Erythroblast (primary cell): ENCODE results near the gene ZNF749.
A peak's percentile ranks its signal among the peaks of the same experiment; 100 is the strongest.

ENCODE experiments used
- DNase-seq, 2 experiments: peaks; one replicate each; lab custom pipeline; 2025; lab: John Stamatoyannopoulos, UW
- GATA1 ChIP-seq: IDR thresholded peaks from 2 replicates; pipeline ENCODE4 v1.6.1; 2011; ENCODE audit warnings: low read depth, mild to moderate bottlenecking, control low read depth, low read length, moderate library complexity
- POLR2A ChIP-seq: IDR thresholded peaks from 2 replicates; pipeline ENCODE4 v1.6.1; 2011; ENCODE audit warnings: mild to moderate bottlenecking, low read length

Gene ZNF749

DNA sequence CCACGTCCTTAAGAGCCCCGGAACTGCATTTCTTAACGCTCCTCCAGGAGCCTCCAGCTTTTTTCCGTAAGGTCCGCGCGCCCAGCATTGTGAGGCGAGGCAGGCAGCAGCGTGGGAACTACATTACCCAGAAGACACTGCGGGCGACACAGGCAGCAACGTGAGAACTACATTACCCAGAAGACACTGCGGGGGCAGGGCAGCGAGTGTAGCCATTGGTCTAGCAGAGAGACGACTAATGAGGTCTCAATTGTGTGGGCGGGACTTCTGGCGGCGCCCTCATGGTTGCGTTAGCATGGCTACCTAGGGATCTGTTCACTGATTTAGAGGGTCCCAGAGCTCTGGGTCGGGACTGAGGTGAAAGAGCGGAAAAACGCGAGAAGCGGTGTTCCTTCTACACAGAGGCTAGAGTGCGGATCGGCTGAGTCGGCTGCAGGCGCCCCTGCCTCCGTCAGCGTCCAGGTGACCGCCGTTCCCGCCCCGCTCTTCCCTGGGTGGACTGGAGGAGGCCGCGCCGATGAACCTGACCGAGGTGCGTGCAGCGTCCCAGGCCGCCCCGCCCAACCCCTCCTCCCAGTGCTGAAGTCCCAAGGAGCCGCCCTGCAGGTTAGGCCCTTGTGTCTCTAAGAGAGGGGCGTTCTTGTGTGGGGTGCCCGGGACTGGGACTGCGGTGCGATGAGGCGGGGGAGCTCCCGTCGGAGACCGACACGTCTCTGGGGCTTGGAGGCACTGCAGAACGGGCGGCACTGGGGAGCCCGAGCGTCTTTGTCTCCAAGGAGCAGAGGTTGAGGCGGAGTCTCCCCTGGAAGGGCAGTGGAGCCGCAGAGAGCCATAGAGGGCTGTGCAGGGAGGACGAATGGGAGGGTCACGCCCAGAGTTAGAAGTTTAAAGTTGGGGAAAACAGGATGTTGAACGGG is at the start of gene ZNF749:
Gene ZNF749, plus strand, starts transcription at position 264 of the 917 bp plus-strand sequence. Its CDS starts 254 bp downstream, at position 518.
- no peak for TF ChIP-seq GATA1
- TF ChIP-seq POLR2A: peak; percentile 69
- peak; percentile 98 for DNase-seq

DNA sequence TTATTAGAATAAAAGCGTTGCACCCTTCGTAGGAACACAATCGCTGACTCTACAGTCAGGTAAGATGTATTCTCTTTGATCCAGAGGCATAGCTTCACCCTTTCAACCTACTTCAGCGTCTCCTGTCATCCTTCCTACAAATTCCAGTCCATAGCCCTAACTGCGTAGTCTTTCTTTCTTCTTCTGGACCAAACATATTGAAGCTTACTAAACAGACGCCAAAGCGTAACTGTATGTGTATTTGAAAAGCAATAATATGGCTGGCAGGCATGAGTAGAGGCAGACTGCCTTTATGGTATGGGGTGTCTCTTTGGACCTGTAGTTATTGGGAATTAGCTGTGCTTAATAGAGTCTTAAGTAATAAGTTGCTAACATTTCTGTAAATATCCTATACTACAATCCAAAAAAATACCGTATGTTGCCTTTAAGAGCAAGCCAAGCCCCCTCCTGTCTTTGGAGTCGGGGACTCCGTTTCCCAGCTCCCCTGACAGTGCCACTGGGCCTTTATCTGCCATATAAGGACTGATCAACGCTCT is 45.9 kb upstream of the ZNF749 start:
- no peak for TF ChIP-seq POLR2A
- no peak for TF ChIP-seq GATA1
- no peak for DNase-seq

DNA sequence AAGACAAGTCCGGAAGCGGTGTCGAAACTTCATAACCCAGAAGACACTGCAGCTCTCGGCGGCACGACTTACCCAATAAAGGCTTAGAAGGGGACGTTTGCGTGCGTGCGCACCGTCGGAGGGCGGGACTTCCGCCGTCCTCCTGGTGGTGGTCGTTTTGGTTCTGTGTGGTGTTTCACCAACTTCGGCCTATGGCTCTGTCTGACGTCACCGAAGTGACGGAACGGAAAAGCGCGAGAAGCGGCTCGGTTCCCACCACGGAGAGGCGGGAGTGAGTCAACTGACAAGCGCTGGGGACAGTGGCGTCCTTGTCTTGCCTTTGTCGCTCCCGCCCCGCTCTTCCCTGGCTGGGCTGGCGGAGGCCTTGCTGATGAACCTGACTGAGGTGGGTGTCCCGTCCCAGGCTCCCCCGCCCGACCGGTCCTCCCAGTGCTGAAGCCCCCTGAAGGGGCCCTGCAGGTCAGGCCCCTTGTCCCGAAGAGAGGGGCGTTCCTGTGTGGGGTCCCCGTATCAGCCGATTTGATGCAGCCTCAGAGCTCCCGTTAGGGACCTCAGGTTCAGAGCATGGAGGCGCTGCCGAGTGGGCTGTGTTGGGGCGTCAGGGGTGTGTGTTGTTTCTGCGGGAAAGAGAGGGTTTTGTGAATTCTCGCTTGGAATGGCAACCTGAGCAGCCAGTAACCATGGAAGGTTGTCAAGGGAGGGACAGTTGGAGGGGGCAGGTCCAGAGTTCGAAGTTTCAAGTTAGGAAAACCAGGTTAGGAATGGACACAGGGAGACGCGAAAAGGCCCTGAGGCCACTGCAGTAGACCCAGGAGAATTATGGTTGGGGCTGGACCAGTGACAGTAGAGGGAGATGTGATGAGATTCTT is 45.2 kb upstream of the ZNF749 start, which contains the start of gene ZNF548:
Gene ZNF548, plus strand, starts transcription at position 125 of the 869 bp plus-strand sequence. Its CDS starts 246 bp downstream, at position 371.
- DNase-seq: peak; percentile 98 to 100
- TF ChIP-seq GATA1 (no peak), POLR2A (peak; percentile 89)

DNA sequence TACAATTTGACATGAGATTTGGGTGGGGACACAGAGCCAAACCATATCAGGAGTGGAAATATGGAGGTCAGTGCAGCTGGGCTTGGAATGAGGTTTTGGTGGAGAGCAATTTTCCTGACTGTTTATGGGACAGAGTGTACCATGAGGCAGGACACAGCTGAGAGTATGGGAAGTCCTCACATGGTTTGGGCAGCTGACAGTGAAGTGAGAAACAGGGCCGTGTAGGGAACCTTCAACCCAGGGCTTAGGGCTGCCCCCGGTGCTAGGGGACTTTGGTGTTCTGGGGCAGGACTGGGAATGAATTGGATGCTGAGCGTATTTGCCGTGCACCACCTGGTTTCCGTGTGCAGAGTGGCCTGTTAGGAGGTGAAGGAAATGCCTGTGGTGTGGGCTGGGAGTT is 39.4 kb upstream of the ZNF749 start:
- TF ChIP-seq POLR2A: no peak
- TF ChIP-seq GATA1: no peak
- no peak for DNase-seq

DNA sequence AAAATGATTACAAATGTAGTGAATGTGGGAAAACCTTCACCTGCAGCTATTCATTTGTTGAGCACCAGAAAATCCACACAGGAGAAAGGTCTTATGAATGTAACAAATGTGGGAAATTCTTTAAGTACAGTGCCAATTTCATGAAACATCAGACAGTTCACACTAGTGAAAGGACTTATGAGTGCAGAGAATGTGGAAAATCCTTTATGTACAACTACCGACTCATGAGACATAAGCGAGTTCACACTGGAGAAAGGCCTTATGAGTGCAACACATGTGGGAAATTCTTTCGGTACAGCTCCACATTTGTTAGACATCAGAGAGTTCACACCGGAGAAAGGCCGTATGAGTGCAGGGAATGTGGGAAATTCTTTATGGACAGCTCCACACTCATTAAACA is 36.3 kb upstream of the ZNF749 start:
- TF ChIP-seq POLR2A: no peak
- TF ChIP-seq GATA1: no peak
- DNase-seq: peak in 1 of 2 experiments; percentile 21

DNA sequence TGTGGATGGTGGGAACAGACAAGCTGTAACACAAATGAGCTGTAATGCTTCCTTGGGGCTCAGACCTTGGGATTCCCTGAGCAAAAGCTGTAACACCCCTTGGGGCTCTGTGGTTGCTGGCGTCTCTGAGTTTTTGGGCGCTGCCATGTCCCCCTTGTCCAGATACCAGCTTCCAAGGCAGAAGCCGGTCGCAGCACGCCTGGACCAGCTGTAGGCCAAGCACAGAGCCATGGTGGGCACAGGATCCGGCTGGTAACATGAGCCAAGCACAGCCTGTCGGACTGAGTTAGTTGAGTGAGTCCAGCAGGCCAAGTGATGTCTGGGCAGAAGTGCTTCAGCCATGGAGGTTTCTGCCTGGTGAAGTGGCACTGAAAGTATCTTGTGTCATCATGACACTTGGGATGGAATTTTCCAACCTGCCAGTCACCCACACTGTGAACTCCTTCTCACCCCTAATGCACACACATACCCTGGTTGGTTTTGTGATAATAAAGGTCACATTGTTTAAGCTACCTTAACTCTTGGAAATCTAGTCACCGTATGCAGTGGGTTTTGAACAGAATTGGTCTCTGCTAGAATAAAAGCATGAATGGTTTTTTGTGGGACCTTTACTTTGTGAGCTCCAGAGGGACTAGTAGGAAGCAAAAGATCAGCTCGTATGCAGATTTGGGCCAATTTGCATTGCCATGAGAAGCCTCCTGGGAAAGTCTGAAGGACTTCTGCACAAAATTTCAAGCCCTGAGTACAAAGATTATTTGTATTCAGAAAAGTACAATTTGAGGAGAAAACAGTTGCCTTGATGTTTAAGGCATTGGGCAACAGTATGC is 31.2 kb upstream of the ZNF749 start:
- no peak for DNase-seq
- TF ChIP-seq POLR2A (no peak), GATA1 (no peak)

DNA sequence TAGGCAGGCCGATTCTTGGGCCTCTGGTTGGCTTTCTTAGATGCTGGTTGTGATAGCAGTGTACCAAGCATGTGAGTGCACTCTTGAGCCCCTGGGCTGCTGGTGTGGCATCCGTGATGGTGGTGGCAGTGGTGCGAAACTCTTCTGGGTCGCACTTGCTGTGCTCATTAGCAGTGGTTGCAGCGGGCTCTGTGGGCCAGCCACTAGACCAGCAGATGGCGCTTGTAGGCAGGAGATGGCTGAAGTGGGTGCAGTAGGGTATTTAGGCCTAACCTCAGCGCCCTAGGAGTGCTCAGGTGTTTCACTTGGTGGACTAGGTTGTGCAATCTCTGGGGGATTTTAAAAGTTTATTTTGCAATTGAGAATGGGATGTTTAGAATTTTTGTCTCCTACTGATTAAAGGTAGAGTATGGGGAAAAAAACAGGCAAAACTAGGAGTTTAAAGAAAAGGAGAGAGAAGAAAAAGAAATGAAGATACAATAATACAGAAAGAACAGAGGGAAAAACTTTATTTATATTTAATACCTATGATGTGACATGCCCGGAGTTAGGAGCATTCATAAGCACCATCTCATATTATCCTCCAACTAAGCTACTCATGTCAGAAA is 28.5 kb upstream of the ZNF749 start:
- TF ChIP-seq GATA1 (no peak), POLR2A (no peak)
- peak; percentile 74 to 84 for DNase-seq

DNA sequence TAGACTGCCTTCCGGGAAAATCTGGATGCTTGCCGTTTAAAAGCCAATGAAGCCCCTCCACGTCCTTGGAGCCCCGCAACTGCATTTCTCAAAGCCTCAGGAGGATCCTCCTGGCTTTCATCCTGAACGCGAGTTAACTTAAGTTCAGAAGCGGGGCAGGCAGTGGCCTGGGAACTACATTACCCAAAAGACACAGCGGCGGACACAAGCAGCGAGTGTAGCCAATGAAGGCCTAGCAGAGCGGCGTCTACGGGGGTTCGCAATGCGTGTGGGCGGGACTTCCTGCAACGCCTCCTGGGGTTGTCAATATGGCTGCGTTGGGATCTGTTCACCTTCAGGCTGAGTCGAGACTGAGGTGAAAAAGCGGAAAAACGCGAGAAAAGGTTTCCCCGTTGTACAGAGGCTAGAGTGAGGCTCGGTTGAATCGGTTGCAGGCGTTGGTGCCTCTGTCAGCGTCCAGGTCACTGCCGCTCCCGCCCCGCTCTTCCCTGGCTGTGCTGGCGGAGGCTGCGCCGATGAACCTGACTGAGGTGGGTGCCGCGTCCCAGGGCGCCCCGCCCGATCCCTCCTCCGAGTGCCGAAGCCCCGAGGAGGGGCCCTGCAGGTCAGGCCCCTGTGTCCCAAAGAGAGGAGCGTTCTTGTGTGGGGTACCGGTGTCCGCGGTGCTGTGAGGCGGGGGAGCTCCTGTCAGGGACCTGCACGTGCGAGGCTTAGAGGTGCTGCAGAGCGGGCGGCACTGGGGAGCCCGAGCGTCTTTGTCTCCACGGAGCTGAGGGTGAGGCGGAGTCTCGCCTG is 24.1 kb upstream of the ZNF749 start, which contains the start of gene ZNF17:
Gene ZNF17, plus strand, starts transcription at position 285 of the 795 bp plus-strand sequence. CDS start 2,455 bp downstream, outside the sequence.
- TF ChIP-seq POLR2A (peak; percentile 75), GATA1 (no peak)
- DNase-seq: peak; percentile 94 to 96

DNA sequence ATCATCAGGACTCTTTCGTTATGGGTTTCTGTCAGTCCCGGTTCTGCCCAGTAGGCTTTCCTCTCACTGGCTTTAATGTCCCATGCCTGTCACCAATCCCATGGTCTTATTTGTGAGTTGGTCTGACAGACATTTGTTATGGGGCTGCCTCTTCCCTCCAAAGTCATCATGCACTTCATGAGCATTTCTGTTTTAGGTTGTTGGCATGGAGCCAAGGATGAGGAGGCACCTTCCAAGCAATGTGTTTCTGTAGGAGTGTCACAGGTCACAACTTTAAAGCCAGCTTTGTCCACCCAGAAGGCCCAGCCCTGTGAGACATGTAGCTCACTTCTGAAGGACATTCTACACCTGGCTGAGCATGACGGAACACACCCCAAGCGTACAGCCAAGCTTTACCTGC is 15.7 kb upstream of the ZNF749 start:
- no peak for TF ChIP-seq GATA1
- TF ChIP-seq POLR2A: no peak
- peak; percentile 22 to 27 for DNase-seq

DNA sequence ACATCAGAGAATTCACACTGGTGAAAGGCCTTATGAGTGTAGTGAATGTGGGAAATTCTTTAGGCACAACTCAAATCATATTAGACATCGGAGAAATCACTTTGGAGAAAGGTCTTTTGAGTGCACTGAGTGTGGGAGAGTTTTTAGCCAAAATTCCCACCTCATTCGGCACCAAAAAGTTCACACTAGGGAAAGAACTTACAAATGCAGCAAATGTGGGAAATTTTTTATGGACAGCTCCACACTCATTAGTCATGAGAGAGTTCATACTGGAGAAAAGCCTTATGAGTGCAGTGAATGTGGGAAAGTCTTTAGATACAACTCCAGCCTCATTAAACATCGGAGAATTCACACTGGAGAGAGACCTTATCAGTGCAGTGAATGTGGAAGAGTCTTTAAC is 14.1 kb upstream of the ZNF749 start:
- TF ChIP-seq POLR2A (no peak), GATA1 (no peak)
- DNase-seq: no peak

DNA sequence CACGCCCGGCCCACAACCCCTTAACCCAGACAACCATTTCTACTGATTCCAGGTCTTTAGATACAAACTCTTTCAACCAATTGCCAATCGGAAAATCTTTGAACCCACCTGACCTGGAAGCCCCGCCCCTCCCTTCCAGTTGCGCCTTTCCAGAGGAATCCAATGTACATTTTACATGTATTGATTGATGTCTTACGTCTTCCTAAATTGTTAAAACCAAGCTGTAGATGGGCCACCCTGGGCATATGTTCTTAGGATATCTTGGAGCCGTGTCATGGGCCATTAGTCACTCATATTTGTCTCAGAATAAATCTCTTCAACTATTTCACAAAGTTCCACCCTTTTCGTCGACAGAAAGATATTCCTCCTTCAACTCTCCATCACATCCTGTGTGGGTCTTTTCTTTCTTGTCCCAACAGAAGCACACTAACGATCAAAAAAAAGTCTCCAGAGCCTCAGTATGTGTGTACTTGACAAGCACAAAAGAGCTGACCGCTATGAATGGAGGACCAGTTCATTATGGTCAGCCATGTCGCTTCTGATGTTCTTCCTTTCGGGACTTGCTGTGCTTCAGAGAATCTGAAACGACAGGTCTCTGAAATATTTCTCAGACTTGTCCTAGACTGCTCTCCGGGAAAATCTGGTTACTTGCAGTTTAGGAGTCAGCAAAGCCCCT is 601 bp upstream of the ZNF749 start:
- TF ChIP-seq GATA1 (no peak), POLR2A (no peak)
- no peak for DNase-seq
